Stimulated activated CD4-positive, alpha-beta T cell treated with anti-CD3 and anti-CD28 coated beads, Interleukin-4, amount 100 ng/mL, for 24 hours (primary cell): Measurements from ENCODE around the gene ITGB3.
A peak's percentile ranks its signal among the peaks of the same experiment; 100 is the strongest.

Experiments
- DNase-seq: peaks from one replicate; pipeline ENCODE4 v3.0.0-alpha.2; 2020

ITGB3 gene

GRCh38 chr17:47278561-47278960 lies 24.9 kb downstream of the ITGB3 start:
- no peak for DNase-seq

GRCh38 chr17:47279062-47279801 lies 25.6 kb downstream of the ITGB3 start:
- no peak for DNase-seq

DNA sequence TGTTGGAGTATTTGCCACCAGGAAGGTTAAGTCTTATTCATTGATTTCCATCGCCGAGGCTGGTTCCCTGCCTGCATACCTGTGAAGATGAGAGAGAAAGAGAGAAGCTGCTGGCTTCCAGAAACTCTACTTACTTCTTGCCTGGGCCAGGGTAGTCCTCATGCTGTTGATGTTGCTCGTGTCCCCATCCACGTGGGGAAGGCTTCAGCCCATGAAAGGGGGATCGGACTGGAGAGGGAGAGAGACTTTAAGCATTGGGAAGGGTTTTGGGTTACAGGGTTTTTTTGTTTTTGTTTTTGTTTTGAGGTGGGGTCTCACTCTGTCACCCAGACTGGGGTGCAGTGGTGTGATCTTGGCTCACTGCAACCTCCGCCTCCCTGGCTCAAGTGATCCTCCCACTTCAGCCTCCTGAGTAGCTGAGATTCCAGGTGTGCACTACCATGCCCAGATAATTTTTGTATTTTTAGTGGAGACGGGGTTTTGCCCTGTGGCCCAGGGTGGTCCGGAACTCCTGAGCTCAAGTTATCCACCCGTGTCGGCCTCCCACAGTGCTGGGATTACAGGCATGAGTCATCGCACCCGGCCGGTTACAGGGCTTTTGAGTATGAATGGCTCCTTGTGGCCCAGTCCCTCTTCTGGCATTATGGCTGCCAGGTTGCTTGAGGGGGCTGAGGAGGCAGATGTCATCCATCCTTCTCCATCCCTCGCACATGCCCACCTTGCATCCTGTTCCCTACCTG lies 26.6 kb downstream of the ITGB3 start:
- DNase-seq = no peak

- no peak for DNase-seq
These were observed 27.6 kb downstream of the ITGB3 start for GRCh38 chr17:47281216-47281615.

DNA sequence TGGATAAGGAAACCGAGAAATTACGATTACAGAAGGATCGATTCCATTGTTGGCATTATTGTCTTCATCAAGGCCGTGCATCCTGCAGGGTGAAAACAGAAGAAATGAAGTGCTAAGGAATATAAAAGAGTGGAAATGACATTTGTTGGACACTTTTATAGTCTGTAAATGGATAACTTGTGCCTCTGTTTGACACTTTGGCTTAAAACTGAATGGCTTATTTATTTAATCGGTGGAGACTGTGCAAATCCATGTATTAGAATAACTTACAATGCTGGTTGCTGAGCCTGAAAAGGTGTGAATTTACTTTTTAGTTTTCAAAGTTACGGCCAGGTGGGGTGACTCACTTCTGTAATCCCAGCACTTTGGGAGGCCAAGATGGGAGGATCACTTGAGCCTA lies 31.4 kb downstream of the ITGB3 start:
- no peak for DNase-seq

DNA sequence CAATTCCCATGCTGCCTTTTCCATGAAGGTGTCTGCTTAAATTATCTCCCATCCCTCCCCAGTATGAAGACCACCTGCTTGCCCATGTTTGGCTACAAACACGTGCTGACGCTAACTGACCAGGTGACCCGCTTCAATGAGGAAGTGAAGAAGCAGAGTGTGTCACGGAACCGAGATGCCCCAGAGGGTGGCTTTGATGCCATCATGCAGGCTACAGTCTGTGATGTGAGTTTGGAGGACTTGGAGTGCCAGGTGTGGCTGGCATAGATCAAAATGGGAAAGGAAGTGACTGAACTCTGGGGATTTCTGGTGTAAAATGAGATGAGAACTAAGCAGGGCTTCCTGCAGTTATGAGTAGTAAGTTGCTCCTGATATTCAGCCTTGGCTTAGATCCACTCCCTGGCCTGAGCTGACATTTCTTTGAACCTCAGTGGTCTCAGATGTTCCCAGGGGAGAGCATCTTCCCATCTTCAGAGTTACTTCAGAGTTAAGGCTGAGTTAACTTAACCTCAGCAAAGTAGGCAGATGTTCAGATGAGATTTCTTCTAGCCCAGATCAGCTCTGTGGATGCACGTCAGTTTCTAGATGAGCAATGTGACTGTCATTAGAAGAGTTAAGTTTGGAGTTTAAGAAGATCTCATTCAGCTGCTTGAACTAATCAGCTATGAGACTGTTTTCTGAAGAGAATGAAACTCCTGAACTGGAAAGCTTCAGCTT lies 32.7 kb downstream of the ITGB3 start:
- DNase-seq = no peak

GRCh38 chr17:47287068-47287467 lies 33.4 kb downstream of the ITGB3 start:
- DNase-seq = no peak

- no peak for DNase-seq
These were observed 34.0 kb downstream of the ITGB3 start for GRCh38 chr17:47287639-47288038.

DNA sequence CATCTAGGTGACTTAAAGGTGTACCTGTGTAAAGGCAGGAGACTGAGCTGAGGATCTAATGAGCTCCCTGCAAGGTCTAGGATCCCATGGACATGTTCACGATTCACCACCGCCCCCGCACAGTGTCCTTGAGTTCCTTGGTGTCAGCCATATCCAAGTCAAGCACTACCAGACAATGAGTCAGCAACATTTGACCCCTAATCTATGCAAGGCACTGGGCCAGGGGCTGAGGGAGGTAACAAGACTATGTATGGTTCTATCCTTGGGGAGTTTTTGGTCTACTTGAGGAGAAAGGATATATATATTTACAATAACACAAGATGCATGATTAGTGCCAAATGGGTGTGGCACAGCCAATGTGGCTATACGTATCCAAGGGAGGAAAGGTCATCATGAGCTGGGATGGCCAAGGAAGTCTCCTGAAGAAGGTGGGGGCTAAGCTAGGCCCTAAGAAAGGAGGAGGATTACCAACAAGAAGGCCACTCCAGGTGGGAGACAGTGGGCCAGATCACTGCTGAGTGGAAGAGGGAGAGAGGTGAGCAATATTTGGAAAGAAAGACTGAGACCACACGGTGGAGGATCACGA lies 35.0 kb downstream of the ITGB3 start:
- no peak for DNase-seq

- no peak for DNase-seq
These were observed 35.7 kb downstream of the ITGB3 start for GRCh38 chr17:47289302-47289701.

GRCh38 chr17:47290870-47291241 lies 37.2 kb downstream of the ITGB3 start:
- DNase-seq = no peak

DNA sequence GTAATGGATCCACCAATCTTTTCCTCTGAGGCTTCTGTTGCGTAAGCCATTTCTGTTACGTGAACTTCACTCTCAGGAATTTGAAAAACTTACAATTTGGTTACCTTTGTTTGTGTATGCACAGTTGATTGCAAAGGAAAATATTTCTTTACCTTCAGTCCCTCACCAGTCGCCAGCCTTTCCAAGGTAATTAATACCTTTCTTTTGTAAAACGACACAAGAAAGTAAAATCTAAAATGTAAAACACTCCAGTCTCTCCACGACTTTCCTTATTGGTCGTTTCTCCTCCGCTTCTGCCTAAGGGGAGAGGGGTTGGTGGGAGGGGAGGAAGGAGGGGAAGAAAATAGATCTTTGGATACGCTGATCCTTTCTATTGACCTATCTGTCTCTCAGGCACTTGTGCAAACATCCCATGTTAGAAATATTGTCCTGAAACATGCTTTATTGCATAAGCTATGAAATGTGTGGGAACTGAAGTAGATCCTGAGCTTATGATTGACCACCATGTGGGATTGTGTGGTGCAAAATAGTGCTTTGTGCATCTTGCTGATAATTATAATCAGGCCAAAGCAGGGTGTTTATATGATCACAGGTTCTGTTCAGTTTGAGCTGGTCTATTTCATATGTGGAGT lies 37.7 kb downstream of the ITGB3 start:
- DNase-seq = no peak

- DNase-seq = no peak
These were observed 38.6 kb downstream of the ITGB3 start for GRCh38 chr17:47292206-47292605.

GRCh38 chr17:47295037-47295873 lies 41.6 kb downstream of the ITGB3 start:
- no peak for DNase-seq

- no peak for DNase-seq
These were observed 42.2 kb downstream of the ITGB3 start for GRCh38 chr17:47295874-47296255.

DNA sequence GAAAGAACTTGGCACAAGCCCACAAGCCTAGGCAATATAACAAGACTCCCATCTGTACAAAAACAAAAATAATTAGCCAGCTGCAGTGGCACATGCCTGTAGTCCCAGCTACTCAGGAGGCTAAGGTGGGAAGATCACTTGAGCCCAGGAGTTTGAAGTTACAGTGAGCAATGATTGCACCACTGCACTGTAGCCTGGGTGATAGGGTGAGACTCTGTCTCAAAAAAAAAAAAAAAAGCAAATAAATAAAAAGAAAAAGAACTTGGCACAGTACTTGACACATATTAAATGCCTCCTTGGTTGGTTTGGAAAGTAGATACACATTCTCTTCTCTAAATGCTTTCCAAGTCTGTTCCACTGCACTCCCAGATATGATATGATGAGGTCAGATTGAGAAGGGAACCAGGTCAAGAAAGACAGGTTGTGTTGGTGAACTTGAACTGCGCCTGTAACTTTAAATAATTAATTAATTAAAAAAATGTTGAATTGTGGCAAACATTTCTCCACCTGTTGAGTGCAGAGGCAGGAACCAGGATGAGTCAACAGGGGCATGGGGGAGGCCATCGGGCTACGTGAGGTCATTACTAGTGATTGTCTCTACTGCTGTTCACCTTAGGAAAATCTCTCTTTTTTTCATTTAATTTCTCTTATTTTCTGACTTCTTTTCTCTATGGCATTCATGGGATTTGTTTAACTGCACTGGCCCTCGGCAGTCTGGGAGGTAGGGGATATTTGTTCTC lies 44.2 kb downstream of the ITGB3 start:
- DNase-seq = no peak

GRCh38 chr17:47298712-47299111 lies 45.1 kb downstream of the ITGB3 start:
- DNase-seq = no peak

DNA sequence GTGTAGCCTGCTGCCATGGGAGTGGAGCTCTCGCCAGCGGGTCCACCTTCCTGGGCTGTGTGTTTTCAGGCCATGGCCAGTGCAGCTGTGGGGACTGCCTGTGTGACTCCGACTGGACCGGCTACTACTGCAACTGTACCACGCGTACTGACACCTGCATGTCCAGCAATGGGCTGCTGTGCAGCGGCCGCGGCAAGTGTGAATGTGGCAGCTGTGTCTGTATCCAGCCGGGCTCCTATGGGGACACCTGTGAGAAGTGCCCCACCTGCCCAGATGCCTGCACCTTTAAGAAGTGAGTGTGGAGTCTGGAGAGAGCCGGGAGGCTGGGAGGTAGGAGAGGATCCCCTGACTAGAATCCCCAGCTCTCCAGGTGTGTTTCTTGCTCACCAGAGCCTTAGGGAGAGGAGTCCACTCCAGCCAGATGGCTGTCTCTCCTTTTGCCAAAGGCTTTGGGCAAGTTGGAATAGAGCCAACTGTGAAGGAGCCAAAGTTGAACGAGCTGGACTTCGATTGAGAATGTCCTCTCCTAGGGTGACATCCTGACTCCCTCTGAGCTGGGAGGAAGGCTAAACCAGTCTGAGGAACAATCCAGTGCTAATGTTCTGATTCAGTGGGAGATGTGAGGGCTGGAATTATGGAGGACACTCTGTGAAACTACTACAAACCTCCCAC lies 45.7 kb downstream of the ITGB3 start:
- DNase-seq = no peak

DNA sequence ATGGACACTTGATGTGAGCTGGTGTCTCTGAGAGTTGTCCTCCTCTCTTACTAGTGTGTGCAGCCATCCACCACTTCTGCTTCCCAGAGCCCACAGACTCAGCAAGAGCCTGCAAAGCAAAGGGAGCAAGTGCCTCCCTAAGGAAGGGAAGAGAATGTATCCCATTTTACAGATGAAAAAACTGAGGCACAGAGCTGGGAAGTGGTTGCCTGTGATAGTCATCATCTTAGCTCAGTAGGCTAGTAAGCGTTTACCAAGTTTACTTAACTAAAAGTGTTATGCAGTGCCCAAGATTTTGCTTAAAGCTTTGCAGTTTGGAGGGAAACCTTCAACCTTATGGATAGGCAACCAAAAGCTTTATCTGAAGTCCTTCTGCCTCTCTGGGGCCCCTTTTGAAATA lies 47.1 kb downstream of the ITGB3 start:
- DNase-seq = no peak

- DNase-seq = peak; percentile 9
These were observed 47.5 kb downstream of the ITGB3 start for GRCh38 chr17:47301161-47301560.

- DNase-seq = no peak
These were observed 48.2 kb downstream of the ITGB3 start for GRCh38 chr17:47301831-47302230.
